ENCODE measurements around the gene ABCA13.

GRCh38 chr7:48217753-48218152, 46.5 kb downstream of the ABCA13 start:
- TF ChIP-seq CTCF (IDR thresholded peaks at IDR 0.05): no peak
- TF ChIP-seq REST (IDR thresholded peaks at IDR 0.05; ENCODE audit: insufficient read depth in 1 of 2, low read depth in 2 of 2, low read length in 1 of 2): no peak
- TF ChIP-seq POLR2AphosphoS5 (IDR thresholded peaks at IDR 0.05; ENCODE audit: low read depth, low read length): no peak
- no peak for TF ChIP-seq TCF7L2 (IDR thresholded peaks at IDR 0.05; ENCODE audit: low read depth, low read length)
- TF ChIP-seq SIN3A (IDR thresholded peaks at IDR 0.05; ENCODE audit: borderline replicate concordance, insufficient read depth, low read depth, low read length): no peak

Data from Panc1 (cell line).